ENCODE measurements around the gene GPAT2. TPM values are rescaled to one million over a fixed set of nuclear protein-coding genes. Genes with fewer than 3 reads are reported as not detected.
"Not testable (repeated sequence)": the region's sequence is repeated elsewhere in the genome, so short reads cannot be mapped to it uniquely, and the experiment has no call there.

The GPAT2 gene
- total RNA-seq, 5 donors from 2014 or later (not counting 1 experiment from before 2014, with no cell fraction given) = 3.3 to 3.9 (median 3.8) TPM; not detected in 1

DNA sequence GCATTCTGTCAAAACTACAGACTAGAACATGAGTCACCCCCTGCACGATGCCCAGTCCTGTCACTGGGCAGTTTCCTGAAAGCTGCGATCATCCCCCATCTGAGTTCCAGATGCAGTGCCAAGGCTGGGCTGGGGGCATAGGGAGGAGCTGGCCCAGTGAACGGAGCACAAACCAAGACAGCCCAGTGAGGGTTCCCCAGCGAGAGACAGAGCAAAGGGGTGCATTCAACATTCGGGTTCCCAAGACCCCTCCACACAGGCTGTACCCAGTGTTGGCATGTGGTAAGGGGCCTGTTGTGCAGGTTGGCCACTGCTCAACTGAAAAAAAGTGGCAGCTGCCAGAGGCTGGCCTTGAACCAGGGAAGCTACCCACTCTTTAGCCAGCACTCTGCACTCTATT, 35.6 kb upstream of the GPAT2 start:
- WGBS (ENCODE audit: insufficient coverage) = 92% methylated on average over 2 of the region's 5 CpGs

GRCh38 chr2:96069878-96070277, 35.2 kb upstream of the GPAT2 start:
- ATAC-seq (replicated peaks in 1 of 4); H3K27ac ChIP-seq (ENCODE audit: low read length); POLR2A ChIA-PET; H3K9me3 ChIP-seq; H3K4me1 Mint-ChIP-seq; H3K27me3 ChIP-seq (replicated peaks in 1 of 2; ENCODE audit: control insufficient read depth in 2 of 2, extremely low read depth in 1 of 2, insufficient read depth in 2 of 2, low read length in 1 of 2); H3K4me1 ChIP-seq (ENCODE audit: control insufficient read depth in 1 of 2, extremely low read depth in 1 of 2, insufficient read depth in 2 of 2, low read length in 2 of 2); H3K4me3 ChIP-seq (ENCODE audit: control insufficient read depth in 1 of 2, extremely low read depth in 1 of 2, low read length in 1 of 2); H3K36me3 Mint-ChIP-seq; DNase-seq; H3K36me3 ChIP-seq (ENCODE audit: control insufficient read depth in 2 of 2, extremely low read depth in 1 of 2, insufficient read depth in 1 of 2, low read length in 1 of 2); H3K4me3 Mint-ChIP-seq; CTCF ChIA-PET; H3K9me3 Mint-ChIP-seq; H3K27ac Mint-ChIP-seq: not testable (repeated sequence)
- WGBS (ENCODE audit: insufficient coverage) = 0% methylated on average over 1 of the region's 8 CpGs
- peaks cover 0 to 11% of the 10 kb centered on the region in 2 donors for H3K27me3 Mint-ChIP-seq

More for the DNA sequence above, 35.6 kb upstream of the GPAT2 start:
- H3K27me3 ChIP-seq (replicated peaks in 1 of 2; ENCODE audit: control insufficient read depth in 2 of 2, extremely low read depth in 1 of 2, insufficient read depth in 2 of 2, low read length in 1 of 2); DNase-seq; CTCF ChIA-PET; H3K36me3 Mint-ChIP-seq; POLR2A ChIA-PET; H3K4me3 ChIP-seq (ENCODE audit: control insufficient read depth in 1 of 2, extremely low read depth in 1 of 2, low read length in 1 of 2); H3K27ac ChIP-seq (ENCODE audit: low read length); H3K9me3 Mint-ChIP-seq; ATAC-seq (replicated peaks in 1 of 4); H3K4me1 Mint-ChIP-seq; H3K4me3 Mint-ChIP-seq; H3K36me3 ChIP-seq (ENCODE audit: control insufficient read depth in 2 of 2, extremely low read depth in 1 of 2, insufficient read depth in 1 of 2, low read length in 1 of 2); H3K9me3 ChIP-seq; H3K4me1 ChIP-seq (ENCODE audit: control insufficient read depth in 1 of 2, extremely low read depth in 1 of 2, insufficient read depth in 2 of 2, low read length in 2 of 2); H3K27ac Mint-ChIP-seq: not testable (repeated sequence)
- H3K27me3 Mint-ChIP-seq = peaks cover 0 to 11% of the 10 kb centered on the region in 2 donors

- H3K36me3 ChIP-seq (ENCODE audit: control insufficient read depth in 2 of 2, extremely low read depth in 1 of 2, insufficient read depth in 1 of 2, low read length in 1 of 2); CTCF ChIA-PET; H3K27me3 ChIP-seq (replicated peaks in 1 of 2; ENCODE audit: control insufficient read depth in 2 of 2, extremely low read depth in 1 of 2, insufficient read depth in 2 of 2, low read length in 1 of 2); H3K9me3 Mint-ChIP-seq; POLR2A ChIA-PET; H3K9me3 ChIP-seq; H3K4me3 ChIP-seq (ENCODE audit: control insufficient read depth in 1 of 2, extremely low read depth in 1 of 2, low read length in 1 of 2); H3K4me3 Mint-ChIP-seq; ATAC-seq (replicated peaks in 1 of 4); DNase-seq; H3K27ac ChIP-seq (ENCODE audit: low read length); H3K4me1 ChIP-seq (ENCODE audit: control insufficient read depth in 1 of 2, extremely low read depth in 1 of 2, insufficient read depth in 2 of 2, low read length in 2 of 2); H3K4me1 Mint-ChIP-seq; H3K27ac Mint-ChIP-seq; H3K36me3 Mint-ChIP-seq: not testable (repeated sequence)
- WGBS (ENCODE audit: insufficient coverage) = 89% methylated on average over 4 of the region's 9 CpGs
- peaks cover 0 to 11% of the 10 kb centered on the region in 2 donors for H3K27me3 Mint-ChIP-seq
Observed at GRCh38 chr2:96067902-96068581, 33.3 kb upstream of the GPAT2 start.

DNA sequence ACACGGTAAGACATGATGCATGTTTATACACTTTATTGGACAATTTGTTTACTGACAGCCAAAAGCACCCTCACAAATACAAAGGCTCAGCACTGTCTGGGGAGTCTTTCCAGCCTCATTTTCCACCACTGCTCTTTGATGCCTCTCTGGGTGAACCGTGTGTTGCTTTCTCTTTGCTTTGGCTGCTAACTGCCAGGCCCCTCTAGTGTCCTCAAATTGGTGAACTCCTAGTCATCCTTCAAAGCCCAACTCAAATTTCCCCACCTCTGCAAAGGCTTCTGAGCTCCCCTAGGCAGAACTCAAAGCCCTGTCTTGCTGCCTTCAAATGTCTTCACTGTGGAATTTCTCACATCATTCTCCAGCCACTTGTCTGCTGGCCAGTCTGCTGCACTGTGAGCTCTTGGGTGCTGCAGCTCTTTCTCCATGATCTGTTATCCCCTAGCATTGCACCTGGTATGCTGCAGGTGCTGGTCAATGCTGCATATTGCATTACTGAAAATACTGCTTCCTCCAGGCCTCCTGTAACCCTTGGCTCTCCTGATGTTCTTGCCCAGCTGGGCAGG, 32.5 kb upstream of the GPAT2 start:
- CTCF ChIA-PET; H3K27me3 Mint-ChIP-seq; H3K36me3 ChIP-seq (ENCODE audit: control insufficient read depth in 2 of 2, extremely low read depth in 1 of 2, insufficient read depth in 1 of 2, low read length in 1 of 2); H3K4me3 Mint-ChIP-seq; H3K9me3 ChIP-seq; POLR2A ChIA-PET; H3K27ac ChIP-seq (ENCODE audit: low read length); H3K9me3 Mint-ChIP-seq; H3K36me3 Mint-ChIP-seq; H3K4me1 Mint-ChIP-seq; H3K27me3 ChIP-seq (replicated peaks in 1 of 2; ENCODE audit: control insufficient read depth in 2 of 2, extremely low read depth in 1 of 2, insufficient read depth in 2 of 2, low read length in 1 of 2); H3K4me1 ChIP-seq (ENCODE audit: control insufficient read depth in 1 of 2, extremely low read depth in 1 of 2, insufficient read depth in 2 of 2, low read length in 2 of 2); H3K4me3 ChIP-seq (ENCODE audit: control insufficient read depth in 1 of 2, extremely low read depth in 1 of 2, low read length in 1 of 2); DNase-seq; H3K27ac Mint-ChIP-seq; ATAC-seq (replicated peaks in 1 of 4): not testable (repeated sequence)
- WGBS (ENCODE audit: insufficient coverage) = 80% methylated on average over 1 of the region's 2 CpGs

GRCh38 chr2:96066511-96066910, 31.8 kb upstream of the GPAT2 start:
- H3K4me3 Mint-ChIP-seq; H3K27me3 Mint-ChIP-seq; H3K9me3 ChIP-seq; H3K27ac ChIP-seq (ENCODE audit: low read length); POLR2A ChIA-PET; H3K4me3 ChIP-seq (ENCODE audit: control insufficient read depth in 1 of 2, extremely low read depth in 1 of 2, low read length in 1 of 2); H3K9me3 Mint-ChIP-seq; H3K4me1 Mint-ChIP-seq; H3K4me1 ChIP-seq (ENCODE audit: control insufficient read depth in 1 of 2, extremely low read depth in 1 of 2, insufficient read depth in 2 of 2, low read length in 2 of 2); CTCF ChIA-PET; DNase-seq; H3K27me3 ChIP-seq (replicated peaks in 1 of 2; ENCODE audit: control insufficient read depth in 2 of 2, extremely low read depth in 1 of 2, insufficient read depth in 2 of 2, low read length in 1 of 2); H3K36me3 Mint-ChIP-seq; H3K27ac Mint-ChIP-seq; H3K36me3 ChIP-seq (ENCODE audit: control insufficient read depth in 2 of 2, extremely low read depth in 1 of 2, insufficient read depth in 1 of 2, low read length in 1 of 2); ATAC-seq (replicated peaks in 1 of 4): not testable (repeated sequence)
- 75% methylated on average over 1 of the region's 7 CpGs for WGBS (ENCODE audit: insufficient coverage)

GRCh38 chr2:96065954-96066353, 31.2 kb upstream of the GPAT2 start:
- H3K27me3 ChIP-seq (replicated peaks in 1 of 2; ENCODE audit: control insufficient read depth in 2 of 2, extremely low read depth in 1 of 2, insufficient read depth in 2 of 2, low read length in 1 of 2); POLR2A ChIA-PET; H3K4me3 Mint-ChIP-seq; DNase-seq; ATAC-seq (replicated peaks in 1 of 4); H3K4me1 ChIP-seq (ENCODE audit: control insufficient read depth in 1 of 2, extremely low read depth in 1 of 2, insufficient read depth in 2 of 2, low read length in 2 of 2); H3K9me3 Mint-ChIP-seq; H3K4me3 ChIP-seq (ENCODE audit: control insufficient read depth in 1 of 2, extremely low read depth in 1 of 2, low read length in 1 of 2); H3K36me3 ChIP-seq (ENCODE audit: control insufficient read depth in 2 of 2, extremely low read depth in 1 of 2, insufficient read depth in 1 of 2, low read length in 1 of 2); H3K27ac ChIP-seq (ENCODE audit: low read length); H3K27ac Mint-ChIP-seq; H3K4me1 Mint-ChIP-seq; H3K27me3 Mint-ChIP-seq; H3K9me3 ChIP-seq; CTCF ChIA-PET; H3K36me3 Mint-ChIP-seq: not testable (repeated sequence)
- 59% methylated on average over 2 of the region's 4 CpGs for WGBS (ENCODE audit: insufficient coverage)

Measured in T-cell (primary cell).